H1 (cell line): Measurements from ENCODE around the gene MICOS13. TPM values are rescaled to one million over a fixed set of nuclear protein-coding genes. Genes with fewer than 3 reads are reported as not detected.

Source experiments
- E2F6 ChIP-seq: IDR thresholded peaks from 2 replicates; pipeline ENCODE4 v1.6.1; 2012; ENCODE audit warnings: inconsistent platforms
- KDM1A ChIP-seq: fragments of 200-600, 300-600 bp; sonication (generic); IDR thresholded peaks from 2 replicates; pipeline ENCODE4 v1.7.1; 2016; ENCODE audit warnings: mild to moderate bottlenecking, low read length, borderline replicate concordance
- RAD21 ChIP-seq, 2 experiments: IDR thresholded peaks in 1 of 2; conservative IDR thresholded peaks in 1 of 2; 2 replicates each; pipeline ENCODE4 v1.6.1; 2011; ENCODE audit warnings: low read depth in 2 of 2, low read length in 2 of 2, improper control_type of control experiment in 1 of 2, inconsistent platforms in 1 of 2, mild to moderate bottlenecking in 1 of 2, moderate library complexity in 1 of 2
- RXRA ChIP-seq: IDR thresholded peaks from 2 replicates; pipeline ENCODE4 v1.6.1; 2011; ENCODE audit warnings: low read depth, mild to moderate bottlenecking, low read length, moderate library complexity; ENCODE audit not compliant: insufficient read depth
- ZNF274 ChIP-seq: IDR thresholded peaks from 2 replicates; pipeline ENCODE4 v1.7.0; 2012; ENCODE audit warnings: low read length, borderline replicate concordance; ENCODE audit errors: extremely low read depth
- polyA plus RNA-seq, 7 experiments: library from polyadenylated mRNA; depleted of rRNA in 3 of 7; stranded (reverse) in 5 of 7; unstranded in 2 of 7; fragments of >200 nt in 5 of 7; fragments of 200-250 nt in 2 of 7; gene quantifications; 1 replicate in 5 of 7; 2 replicates in 1 of 7; 4 replicates in 1 of 7; pipeline versions ENCODE4 v1.2.1 to v1.2.3, GENCODE V29; 2011 to 2013; ENCODE audit warnings: missing spikeins in 2 of 7, mixed read lengths in 2 of 7
- total RNA-seq: library from RNA; stranded (reverse); fragmentation: NEBNext Ultra II Directional; extraction: Animal tissue kit (Norgen Biotek cat#: 25700); gene quantifications from 2 replicates; pipeline ENCODE4 v1.2.1, GENCODE V29; 2021

Gene MICOS13
- total and polyA plus RNA-seq, 2 of the 8 experiments (the other 6 are each of a cell fraction or from before 2014, with no cell fraction given) = 17.3 to 36.1 TPM

GRCh38 chr19:5694956-5695648, 14.8 kb upstream of the MICOS13 start (continued):
- TF ChIP-seq RXRA = no peak
- TF ChIP-seq ZNF274 = no peak
- TF ChIP-seq RAD21 (IDR thresholded peaks at IDR 0.05 in 1 of 2, conservative IDR thresholded peaks at IDR 0.05 in 1 of 2; ENCODE audit: low read depth in 2 of 2, low read length in 2 of 2) = no peak
- TF ChIP-seq KDM1A = no peak
- no peak for TF ChIP-seq E2F6
